Gastrocnemius medialis (tissue), 4 donors: Measurements from ENCODE around the gene NPAS3. TPM values are rescaled to one million over a fixed set of nuclear protein-coding genes. Genes with fewer than 3 reads are reported as not detected.

Experiments used
- ATAC-seq, 2 donors: fragments of 150-250 bp; one replicate each; pipeline ENCODE4 v1.9.1; 2016
- DNase-seq, 2 donors: peaks; one replicate each; pipeline ENCODE4 v3.0.0-alpha.2; 2019
- H3K27ac ChIP-seq, 4 donors: fragments of 200-600 bp; sonication (generic); 1 replicate in 1 of 4; 2 replicates in 3 of 4; pipeline ENCODE4 v1.5.1; 2016 to 2018; ENCODE audit warnings: mild to moderate bottlenecking in 2 of 4, moderate library complexity in 1 of 4
- H3K27me3 ChIP-seq, 3 donors: fragments of 200-600 bp; sonication (generic) in 2 of 3; 1 replicate in 1 of 3; 2 replicates in 2 of 3; pipeline versions ENCODE4 v1.5.1 to v1.6.0; 2016 to 2019; ENCODE audit warnings: mild to moderate bottlenecking in 1 of 3, moderate library complexity in 1 of 3
- H3K36me3 ChIP-seq, 2 donors: fragments of 200-600 bp; sonication (generic) in 1 of 2; one replicate each; pipeline ENCODE4 v1.5.1; 2017 to 2018
- H3K4me1 ChIP-seq, 2 donors: fragments of 200-600 bp; sonication (generic) in 1 of 2; one replicate each; pipeline ENCODE4 v1.5.1; 2016 to 2017; ENCODE audit warnings: mild to moderate bottlenecking in 2 of 2
- H3K4me3 ChIP-seq, 4 donors: fragments of 200-600 bp; sonication (generic) in 3 of 4; 1 replicate in 1 of 4; 2 replicates in 3 of 4; pipeline ENCODE4 v1.5.1; 2016 to 2019; ENCODE audit warnings: mild to moderate bottlenecking in 2 of 4
- H3K9me3 ChIP-seq, 3 donors: fragments of 200-600 bp; sonication (generic) in 2 of 3; 1 replicate in 1 of 3; 2 replicates in 2 of 3; pipeline ENCODE4 v1.5.1; 2016 to 2019
- POLR2A ChIP-seq, 2 donors: fragments of 450-650 bp; IDR thresholded peaks; one replicate each; pipeline ENCODE4 v1.6.1; 2017; ENCODE audit warnings: antibody characterized with exemption in 2 of 2, mild to moderate bottlenecking in 2 of 2, moderate library complexity in 2 of 2
- in situ Hi-C, 4 donors: fragments of 200-750 bp; cut with MboI; loops; one replicate each; pipeline versions ENCODE4 v1.15.0 to v1.8.0; 2017; ENCODE audit warnings: low sequenced_read_pairs in 4 of 4
- intact Hi-C: fragments of 100-400 bp; cut with DNase I; formaldehyde crosslinking; loops from one replicate; pipeline ENCODE4 v1.15.1; 2023; ENCODE audit warnings: low total_unique reads
- total RNA-seq, 4 donors: library from RNA; depleted of rRNA; stranded (reverse); fragments of >200 nt; gene quantifications; one replicate each; pipeline versions ENCODE4 v1.1.0 to v1.2.3, GENCODE V29; 2016
- TF ChIP-seq, protein P1 (sequence below), 5 experiments: fragments of 450-650 bp in 3 of 5; fragments of 200-600 bp in 2 of 5; sonication (generic) in 2 of 5; IDR thresholded peaks in 4 of 5; conservative IDR thresholded peaks in 1 of 5; 1 replicate in 4 of 5; 2 replicates in 1 of 5; pipeline ENCODE4 v1.5.1; 2016 to 2019; ENCODE audit warnings: antibody characterized with exemption in 5 of 5, mild to moderate bottlenecking in 3 of 5, moderate library complexity in 3 of 5

The NPAS3 gene
- total RNA-seq, 4 donors from 2014 or later: 0.82 to 1.00 TPM; not detected in 2

DNA sequence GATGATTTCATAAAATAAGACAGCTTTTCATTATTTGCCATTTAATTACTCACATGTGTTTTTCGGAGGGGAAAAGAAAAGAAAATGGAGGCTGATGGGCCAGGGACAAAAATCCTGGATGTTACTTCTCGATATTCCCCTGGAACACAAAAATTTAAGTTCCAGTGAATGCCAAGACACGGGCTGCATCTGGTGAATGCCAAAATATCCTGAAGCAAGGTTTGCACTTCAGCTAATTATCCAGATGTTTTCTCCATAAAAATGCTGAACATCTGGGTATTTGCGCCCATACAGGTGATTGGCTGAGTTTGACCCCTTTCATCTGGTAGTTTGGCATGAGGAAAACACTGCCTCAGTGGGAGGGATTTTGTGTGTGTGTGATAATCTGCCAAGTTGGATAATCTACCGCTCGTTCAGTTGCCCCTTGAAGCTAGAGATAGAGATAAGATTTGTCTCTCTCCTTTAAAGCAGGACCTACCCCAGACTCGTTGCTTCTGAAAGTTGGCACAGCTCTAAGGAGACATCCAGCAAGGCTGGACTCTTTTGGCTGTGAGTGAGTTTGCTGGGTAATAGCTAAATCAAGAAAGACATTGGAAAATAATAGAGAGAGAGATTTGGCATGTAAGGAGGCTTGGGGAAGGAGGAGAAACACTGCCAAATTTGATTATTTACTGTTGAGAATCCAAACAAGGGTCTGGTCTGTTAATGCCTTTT is 622.2 kb downstream of the NPAS3 start:
- DNase-seq (no peak), ATAC-seq (no peak)
- Histone ChIP-seq H3K27ac (no peak overlapping the region), H3K27me3 (no peaks in the 10 kb centered on the region), H3K36me3 (no peaks in the 10 kb centered on the region), H3K4me1 (no peaks in the 10 kb centered on the region), H3K9me3 (no peaks in the 10 kb centered on the region), H3K4me3 (no peak overlapping the region)
- TF ChIP-seq, protein P1, sequence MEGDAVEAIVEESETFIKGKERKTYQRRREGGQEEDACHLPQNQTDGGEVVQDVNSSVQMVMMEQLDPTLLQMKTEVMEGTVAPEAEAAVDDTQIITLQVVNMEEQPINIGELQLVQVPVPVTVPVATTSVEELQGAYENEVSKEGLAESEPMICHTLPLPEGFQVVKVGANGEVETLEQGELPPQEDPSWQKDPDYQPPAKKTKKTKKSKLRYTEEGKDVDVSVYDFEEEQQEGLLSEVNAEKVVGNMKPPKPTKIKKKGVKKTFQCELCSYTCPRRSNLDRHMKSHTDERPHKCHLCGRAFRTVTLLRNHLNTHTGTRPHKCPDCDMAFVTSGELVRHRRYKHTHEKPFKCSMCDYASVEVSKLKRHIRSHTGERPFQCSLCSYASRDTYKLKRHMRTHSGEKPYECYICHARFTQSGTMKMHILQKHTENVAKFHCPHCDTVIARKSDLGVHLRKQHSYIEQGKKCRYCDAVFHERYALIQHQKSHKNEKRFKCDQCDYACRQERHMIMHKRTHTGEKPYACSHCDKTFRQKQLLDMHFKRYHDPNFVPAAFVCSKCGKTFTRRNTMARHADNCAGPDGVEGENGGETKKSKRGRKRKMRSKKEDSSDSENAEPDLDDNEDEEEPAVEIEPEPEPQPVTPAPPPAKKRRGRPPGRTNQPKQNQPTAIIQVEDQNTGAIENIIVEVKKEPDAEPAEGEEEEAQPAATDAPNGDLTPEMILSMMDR (IDR thresholded peaks at IDR 0.05 in 4 of 5, conservative IDR thresholded peaks at IDR 0.05 in 1 of 5): no peak
- TF ChIP-seq POLR2A (IDR thresholded peaks at IDR 0.05): no peak
- in situ Hi-C loops: no loop called here
- intact Hi-C loops: no loop called here

DNA sequence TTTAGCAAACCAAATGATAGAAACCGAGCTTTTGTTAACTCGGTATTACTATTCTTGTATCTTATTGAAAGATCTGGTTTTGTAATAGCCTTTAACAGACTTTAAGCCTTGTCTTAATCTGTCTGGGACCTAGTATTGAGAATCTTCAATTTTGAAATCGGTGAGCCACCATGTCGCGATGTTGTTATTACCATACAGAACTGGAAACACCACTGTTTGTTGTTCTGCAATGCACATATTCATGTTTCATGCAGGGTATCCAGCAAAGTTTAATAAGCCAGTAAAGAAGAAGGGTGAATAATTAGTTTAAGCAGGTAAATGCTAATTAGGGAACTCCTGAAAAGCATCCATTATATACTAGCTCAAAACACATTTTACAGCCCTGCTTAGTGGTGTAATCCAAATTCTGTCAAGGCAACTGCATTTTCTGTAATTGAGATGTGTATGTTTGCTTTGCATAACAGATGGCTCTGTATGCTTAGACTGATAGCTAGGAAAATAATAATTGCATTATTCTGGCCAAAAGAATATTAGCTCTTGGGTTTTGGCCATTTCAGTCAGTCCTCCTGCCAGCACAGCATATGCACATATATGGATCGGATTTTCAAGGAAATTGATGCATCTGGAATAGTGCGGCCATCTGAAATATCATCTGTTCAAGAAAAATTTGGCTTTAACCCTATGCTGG is 623.0 kb downstream of the NPAS3 start:
- Histone ChIP-seq H3K9me3 (no peaks in the 10 kb centered on the region), H3K4me1 (no peaks in the 10 kb centered on the region), H3K27ac (no peak overlapping the region), H3K27me3 (no peaks in the 10 kb centered on the region), H3K36me3 (no peaks in the 10 kb centered on the region), H3K4me3 (no peak overlapping the region)
- intact Hi-C loops: no loop called here
- TF ChIP-seq POLR2A (IDR thresholded peaks at IDR 0.05): no peak
- TF ChIP-seq, protein P1 (IDR thresholded peaks at IDR 0.05 in 4 of 5, conservative IDR thresholded peaks at IDR 0.05 in 1 of 5): no peak
- in situ Hi-C loops: no loop called here
- no peak for DNase-seq
- ATAC-seq: no peak

DNA sequence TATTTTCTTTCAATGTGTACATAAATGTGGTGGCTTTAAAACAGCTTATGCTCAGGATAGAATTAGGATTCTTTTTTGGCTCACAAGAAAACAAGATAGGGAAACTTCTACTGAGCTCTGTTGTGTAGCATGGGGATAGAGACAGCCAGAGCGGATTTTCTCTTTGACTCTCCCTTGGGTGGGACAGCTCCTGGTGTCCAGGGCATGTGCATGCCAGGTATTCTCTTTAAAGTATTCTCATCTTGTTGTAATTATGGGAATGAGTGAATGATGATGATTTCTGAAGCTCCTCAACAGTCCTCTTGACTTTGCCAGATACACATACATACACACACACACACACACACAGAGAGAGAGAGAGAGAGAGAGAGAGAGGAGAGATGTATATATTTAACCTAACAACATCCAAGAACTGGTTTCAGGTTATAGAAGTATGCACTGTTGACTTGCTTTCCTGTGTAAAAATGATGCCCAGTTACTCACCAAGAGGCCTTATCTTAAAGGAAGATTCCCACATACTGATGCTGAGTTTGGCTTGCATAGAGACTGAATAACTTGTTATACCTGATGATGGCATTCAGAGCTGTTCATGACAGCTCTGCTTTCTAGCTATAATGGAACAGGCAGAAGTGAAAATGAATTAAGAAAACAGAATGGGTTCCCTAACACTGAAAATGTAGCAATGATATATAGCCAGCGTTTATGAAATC is 624.7 kb downstream of the NPAS3 start:
- ATAC-seq: no peak
- Histone ChIP-seq H3K36me3 (no peaks in the 10 kb centered on the region), H3K27ac (no peak overlapping the region), H3K4me1 (no peaks in the 10 kb centered on the region), H3K27me3 (no peaks in the 10 kb centered on the region), H3K4me3 (no peak overlapping the region), H3K9me3 (no peaks in the 10 kb centered on the region)
- no peak for DNase-seq
- intact Hi-C loops: no loop called here
- in situ Hi-C loops: no loop called here
- TF ChIP-seq POLR2A (IDR thresholded peaks at IDR 0.05): no peak
- TF ChIP-seq, protein P1 (IDR thresholded peaks at IDR 0.05 in 4 of 5, conservative IDR thresholded peaks at IDR 0.05 in 1 of 5): no peak

DNA sequence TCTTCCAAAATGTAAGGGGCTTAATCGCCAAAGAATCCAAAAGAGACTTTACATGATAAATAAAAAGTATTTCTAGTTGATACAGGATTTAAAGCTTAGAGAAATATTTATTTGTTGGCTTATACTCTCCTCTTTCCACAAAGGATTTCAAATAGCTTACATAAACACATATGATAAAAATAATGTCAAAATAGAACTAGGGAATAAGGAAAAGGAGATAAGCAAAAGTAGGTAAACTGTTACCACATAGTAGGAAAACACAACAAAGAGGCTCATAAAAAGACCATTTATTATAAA is 625.2 kb downstream of the NPAS3 start:
- H3K4me3 ChIP-seq: no peak overlapping the region
- ATAC-seq (no peak), DNase-seq (no peak)
- no peaks in the 10 kb centered on the region for H3K36me3 ChIP-seq
- H3K27ac ChIP-seq: no peak overlapping the region
- in situ Hi-C loops: no loop called here
- intact Hi-C loops: no loop called here
- H3K27me3 ChIP-seq: no peaks in the 10 kb centered on the region
- no peaks in the 10 kb centered on the region for H3K9me3 ChIP-seq
- H3K4me1 ChIP-seq: no peaks in the 10 kb centered on the region
- TF ChIP-seq POLR2A (IDR thresholded peaks at IDR 0.05): no peak
- TF ChIP-seq, protein P1 (IDR thresholded peaks at IDR 0.05 in 4 of 5, conservative IDR thresholded peaks at IDR 0.05 in 1 of 5): no peak
